ENCODE data around the gene KIF21A. TPM values are rescaled to one million over a fixed set of nuclear protein-coding genes. Genes with fewer than 3 reads are reported as not detected.

Gene KIF21A
- total RNA-seq, 1 donor from 2014 or later, result 54.8 TPM

DNA sequence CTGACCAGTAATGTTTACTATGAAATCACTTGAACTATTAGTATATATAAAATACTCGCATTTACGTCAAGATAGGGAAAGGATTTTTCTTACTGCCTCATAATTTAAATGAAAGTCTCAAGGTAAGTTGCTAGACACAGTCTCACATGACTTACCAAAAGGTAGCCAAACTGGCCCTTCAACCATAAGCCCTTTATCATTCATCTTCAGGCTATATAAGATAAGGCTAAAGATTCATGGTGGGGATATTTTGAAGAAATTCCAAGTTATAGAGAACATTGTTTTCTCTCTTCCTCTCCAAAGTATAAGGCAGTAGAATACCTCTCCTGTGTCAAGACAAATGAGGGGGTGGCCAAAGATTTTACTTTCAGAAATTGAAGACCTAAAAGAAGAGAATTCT lies 23.4 kb downstream of the KIF21A start:
- no peak overlapping the region for H3K27ac Mint-ChIP-seq (ENCODE audit: unreplicated experiment)
- H3K4me1 Mint-ChIP-seq, result peaks cover 7% of the 10 kb centered on the region
- peaks cover 9% of the 10 kb centered on the region for H3K36me3 Mint-ChIP-seq (ENCODE audit: low read depth)
- H3K9me3 Mint-ChIP-seq, result peaks cover 4% of the 10 kb centered on the region
- H3K27me3 Mint-ChIP-seq (ENCODE audit: low read depth), result no peaks in the 10 kb centered on the region
- TF ChIP-seq, protein P1, sequence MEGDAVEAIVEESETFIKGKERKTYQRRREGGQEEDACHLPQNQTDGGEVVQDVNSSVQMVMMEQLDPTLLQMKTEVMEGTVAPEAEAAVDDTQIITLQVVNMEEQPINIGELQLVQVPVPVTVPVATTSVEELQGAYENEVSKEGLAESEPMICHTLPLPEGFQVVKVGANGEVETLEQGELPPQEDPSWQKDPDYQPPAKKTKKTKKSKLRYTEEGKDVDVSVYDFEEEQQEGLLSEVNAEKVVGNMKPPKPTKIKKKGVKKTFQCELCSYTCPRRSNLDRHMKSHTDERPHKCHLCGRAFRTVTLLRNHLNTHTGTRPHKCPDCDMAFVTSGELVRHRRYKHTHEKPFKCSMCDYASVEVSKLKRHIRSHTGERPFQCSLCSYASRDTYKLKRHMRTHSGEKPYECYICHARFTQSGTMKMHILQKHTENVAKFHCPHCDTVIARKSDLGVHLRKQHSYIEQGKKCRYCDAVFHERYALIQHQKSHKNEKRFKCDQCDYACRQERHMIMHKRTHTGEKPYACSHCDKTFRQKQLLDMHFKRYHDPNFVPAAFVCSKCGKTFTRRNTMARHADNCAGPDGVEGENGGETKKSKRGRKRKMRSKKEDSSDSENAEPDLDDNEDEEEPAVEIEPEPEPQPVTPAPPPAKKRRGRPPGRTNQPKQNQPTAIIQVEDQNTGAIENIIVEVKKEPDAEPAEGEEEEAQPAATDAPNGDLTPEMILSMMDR (conservative IDR thresholded peaks at IDR 0.05), result no peak
- DNase-seq (ENCODE audit: low read depth, low spot score), result no peak
- H3K4me3 Mint-ChIP-seq, result no peak overlapping the region

DNA sequence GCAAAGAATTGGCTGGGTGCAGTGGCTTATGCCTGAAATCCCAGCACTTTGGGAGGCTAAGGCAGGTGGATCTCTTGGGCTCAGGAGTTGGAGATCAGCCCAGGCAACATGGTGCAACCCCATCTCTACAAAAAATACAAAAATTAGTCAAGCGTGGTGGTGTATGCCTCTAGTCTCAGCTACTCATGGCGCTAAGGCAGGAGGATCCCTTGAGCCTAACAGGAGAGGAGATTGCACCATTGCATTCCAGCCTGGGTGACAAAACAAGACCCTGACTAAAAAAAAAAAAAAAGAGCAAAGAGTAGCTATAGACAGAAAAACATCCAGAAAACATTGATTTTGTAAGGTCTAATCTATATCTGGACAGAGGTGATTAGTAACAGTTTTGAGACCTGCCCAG lies 25.0 kb downstream of the KIF21A start:
- TF ChIP-seq, protein P1 (conservative IDR thresholded peaks at IDR 0.05), result no peak
- Mint-ChIP-seq H3K4me1 (peaks cover 12% of the 10 kb centered on the region), H3K27ac (ENCODE audit: unreplicated experiment) (no peak overlapping the region), H3K9me3 (peaks cover 4% of the 10 kb centered on the region), H3K27me3 (ENCODE audit: low read depth) (no peaks in the 10 kb centered on the region), H3K36me3 (ENCODE audit: low read depth) (peaks cover 9% of the 10 kb centered on the region), H3K4me3 (no peak overlapping the region)
- no peak for DNase-seq (ENCODE audit: low read depth, low spot score)

DNA sequence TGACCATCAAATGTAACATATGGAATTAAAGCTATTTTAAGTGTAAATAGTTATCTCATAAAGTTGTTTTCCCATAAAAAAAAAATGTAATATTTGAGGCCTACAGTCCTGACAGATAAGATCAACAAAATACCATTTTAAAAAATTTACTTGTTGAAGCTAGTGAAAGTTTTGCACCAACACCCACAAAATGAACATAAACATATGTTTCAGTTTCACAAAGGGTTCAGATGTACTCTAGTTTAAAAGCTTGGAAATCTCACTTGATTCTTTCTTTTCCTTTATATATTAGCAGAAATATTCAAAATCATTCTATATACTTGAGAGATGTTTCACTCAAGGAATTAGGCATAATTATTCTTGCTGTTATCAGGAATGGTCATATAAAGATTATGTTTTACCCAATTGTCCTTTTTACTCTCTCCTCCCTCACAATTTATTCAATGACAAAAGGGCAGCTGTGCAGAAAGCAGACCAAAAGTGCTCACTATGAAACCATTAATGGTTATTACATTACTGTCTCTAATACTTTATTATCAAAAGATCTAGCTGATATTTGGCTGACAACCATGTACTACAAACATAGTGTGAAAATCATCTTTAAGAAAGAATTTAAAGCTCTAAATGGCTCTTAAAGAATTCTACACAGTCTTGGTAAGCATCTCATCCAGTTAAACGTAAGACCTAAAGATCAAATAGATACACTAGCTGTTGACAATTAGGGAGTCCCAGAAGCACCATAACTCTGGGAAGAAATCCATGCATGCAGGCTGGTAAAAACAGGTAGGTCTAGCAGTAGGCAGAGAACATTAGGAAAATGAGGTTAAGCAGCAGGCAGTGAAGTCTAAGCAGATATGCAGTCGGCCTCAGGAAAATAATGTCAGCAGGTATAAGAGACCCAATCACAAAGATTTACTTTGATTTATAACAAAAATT lies 28.8 kb downstream of the KIF21A start:
- H3K27me3 Mint-ChIP-seq (ENCODE audit: low read depth), result no peaks in the 10 kb centered on the region
- no peaks in the 10 kb centered on the region for H3K36me3 Mint-ChIP-seq (ENCODE audit: low read depth)
- no peaks in the 10 kb centered on the region for H3K9me3 Mint-ChIP-seq
- DNase-seq (ENCODE audit: low read depth, low spot score), result no peak
- no peak overlapping the region for H3K27ac Mint-ChIP-seq (ENCODE audit: unreplicated experiment)
- TF ChIP-seq, protein P1 (conservative IDR thresholded peaks at IDR 0.05), result no peak
- peaks cover 12% of the 10 kb centered on the region for H3K4me1 Mint-ChIP-seq
- H3K4me3 Mint-ChIP-seq, result no peak overlapping the region

DNA sequence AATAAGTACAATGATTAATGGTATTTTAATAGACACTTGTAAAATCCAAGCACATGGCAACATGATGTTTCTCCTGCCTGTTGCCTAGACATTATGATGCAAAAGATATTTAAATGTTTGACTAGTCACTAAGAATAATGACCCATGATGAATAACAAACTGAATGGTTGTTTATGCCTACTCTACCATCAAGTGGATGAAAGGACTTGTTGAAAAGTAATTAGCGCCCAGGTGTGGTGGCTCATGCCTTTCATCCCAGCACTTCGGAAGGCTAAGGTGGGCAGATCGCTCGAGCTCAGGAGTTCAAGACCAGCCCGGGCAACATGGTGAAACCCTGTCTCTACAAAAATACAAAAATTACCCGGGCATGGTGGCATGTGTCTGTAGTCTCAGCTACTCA lies 30.7 kb downstream of the KIF21A start:
- H3K36me3 Mint-ChIP-seq (ENCODE audit: low read depth), result peaks cover 3% of the 10 kb centered on the region
- DNase-seq (ENCODE audit: low read depth, low spot score), result no peak
- H3K4me1 Mint-ChIP-seq, result peaks cover 23% of the 10 kb centered on the region
- H3K27ac Mint-ChIP-seq (ENCODE audit: unreplicated experiment), result no peak overlapping the region
- H3K9me3 Mint-ChIP-seq, result no peaks in the 10 kb centered on the region
- TF ChIP-seq, protein P1 (conservative IDR thresholded peaks at IDR 0.05), result no peak
- no peak overlapping the region for H3K4me3 Mint-ChIP-seq
- H3K27me3 Mint-ChIP-seq (ENCODE audit: low read depth), result no peaks in the 10 kb centered on the region

DNA sequence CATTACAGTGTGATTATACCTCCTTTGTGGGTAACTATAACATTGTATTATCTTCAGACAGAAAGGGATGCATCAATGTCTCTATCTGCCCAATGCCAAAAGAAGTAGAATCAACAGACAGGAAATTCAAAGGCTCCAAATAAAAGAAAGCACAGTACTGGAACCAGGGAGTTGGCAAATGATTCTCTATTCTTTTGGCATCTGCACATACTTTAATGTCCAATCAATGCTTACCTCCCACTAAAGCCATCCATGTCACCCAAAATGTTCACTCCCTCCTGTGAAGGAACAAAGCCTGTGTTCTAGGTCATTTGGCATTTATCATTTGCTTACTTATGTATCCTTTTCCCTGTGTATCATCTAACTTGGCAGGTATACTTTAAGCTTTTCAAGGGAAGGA lies 36.7 kb downstream of the KIF21A start:
- no peaks in the 10 kb centered on the region for H3K9me3 Mint-ChIP-seq
- peaks cover 3% of the 10 kb centered on the region for H3K36me3 Mint-ChIP-seq (ENCODE audit: low read depth)
- H3K4me1 Mint-ChIP-seq, result peaks cover 30% of the 10 kb centered on the region
- H3K27me3 Mint-ChIP-seq (ENCODE audit: low read depth), result no peaks in the 10 kb centered on the region
- TF ChIP-seq, protein P1 (conservative IDR thresholded peaks at IDR 0.05), result no peak
- peak overlapping the region; percentile 48 for H3K27ac Mint-ChIP-seq (ENCODE audit: unreplicated experiment)
- peak overlapping the region; percentile 0 for H3K4me3 Mint-ChIP-seq
- no peak for DNase-seq (ENCODE audit: low read depth, low spot score)
